IgD-negative memory B cell (primary cell): ENCODE results near the gene NOS1. TPM values are rescaled to one million over a fixed set of nuclear protein-coding genes. Genes with fewer than 3 reads are reported as not detected.
A peak's percentile ranks its signal among the peaks of the same experiment; 100 is the strongest.

Experiments used
- H3K27ac Mint-ChIP-seq, 3 donors: one replicate each; pipeline ENCODE4 v1.8.0; 2020 to 2022; ENCODE audit warnings: mild to moderate bottlenecking in 3 of 3, mixed read lengths in 3 of 3, moderate library complexity in 1 of 3
- H3K27me3 Mint-ChIP-seq: one replicate; pipeline ENCODE4 v1.8.0; 2021; ENCODE audit warnings: mixed read lengths
- H3K36me3 Mint-ChIP-seq: one replicate; pipeline ENCODE4 v1.8.0; 2020; ENCODE audit warnings: mild to moderate bottlenecking, mixed read lengths
- H3K4me1 Mint-ChIP-seq, 3 donors: one replicate each; pipeline ENCODE4 v1.8.0; 2020 to 2022; ENCODE audit warnings: mixed read lengths in 3 of 3, mild to moderate bottlenecking in 1 of 3
- H3K4me3 Mint-ChIP-seq, 4 donors: one replicate each; pipeline ENCODE4 v1.8.0; 2020 to 2022; ENCODE audit warnings: mild to moderate bottlenecking in 4 of 4, mixed read lengths in 4 of 4, moderate library complexity in 3 of 4
- H3K9me3 Mint-ChIP-seq, 3 donors: one replicate each; pipeline ENCODE4 v1.8.0; 2020 to 2021; ENCODE audit warnings: mixed read lengths in 3 of 3, mild to moderate bottlenecking in 1 of 3
- polyA plus RNA-seq: library from polyadenylated mRNA; unstranded; fragments of 300-500 nt; fragmentation: Illumina TruSeq; gene quantifications from one replicate; pipeline ENCODE4 v1.2.3, GENCODE V29; 2021

NOS1 gene
- polyA plus RNA-seq, 1 donor from 2014 or later, result not detected

- peaks cover 2% of the 10 kb centered on the region for H3K36me3 Mint-ChIP-seq
- peak overlapping the region in 1 of 3 donors; percentile 85 for H3K27ac Mint-ChIP-seq
- no peaks in the 10 kb centered on the region for H3K4me1 Mint-ChIP-seq
- H3K27me3 Mint-ChIP-seq, result no peaks in the 10 kb centered on the region
- no peak overlapping the region for H3K4me3 Mint-ChIP-seq
- H3K9me3 Mint-ChIP-seq, result no peaks in the 10 kb centered on the region
Measured at GRCh38 chr12:117162167-117162539, 199.3 kb downstream of the NOS1 start.

- Mint-ChIP-seq H3K9me3 (no peaks in the 10 kb centered on the region), H3K36me3 (peaks cover 2% of the 10 kb centered on the region), H3K4me1 (no peaks in the 10 kb centered on the region), H3K27ac (peak overlapping the region in 1 of 3 donors; percentile 85), H3K27me3 (no peaks in the 10 kb centered on the region), H3K4me3 (peak overlapping the region in 3 of 4 donors; percentile 21 to 73 (median 54))
Measured at GRCh38 chr12:117161460-117162166, 199.8 kb downstream of the NOS1 start.

DNA sequence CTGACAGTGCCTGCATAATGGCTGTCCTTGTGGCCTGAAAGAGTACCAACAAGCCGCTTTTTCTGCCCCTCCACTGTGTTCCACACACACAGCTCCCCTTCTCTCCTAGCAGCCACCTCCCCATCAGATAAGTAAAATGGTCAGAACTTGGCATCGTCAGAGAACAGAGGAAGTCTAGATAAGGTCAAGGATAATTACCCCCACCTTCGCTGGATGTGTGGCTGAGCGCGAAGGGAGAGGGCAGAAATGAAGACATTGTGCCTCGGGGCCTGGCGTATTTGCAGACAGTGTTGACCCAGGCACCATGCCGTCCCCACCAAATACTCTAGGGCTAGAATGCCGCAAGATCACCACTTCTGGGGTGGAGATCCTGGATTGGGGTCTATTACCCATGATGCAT lies 201.8 kb downstream of the NOS1 start:
- Mint-ChIP-seq H3K27ac (peak overlapping the region in 1 of 3 donors; percentile 43), H3K4me3 (no peak overlapping the region), H3K4me1 (peaks cover 0 to 2% (median 0%) of the 10 kb centered on the region in 3 donors), H3K36me3 (peaks cover 2% of the 10 kb centered on the region), H3K9me3 (no peaks in the 10 kb centered on the region), H3K27me3 (no peaks in the 10 kb centered on the region)

DNA sequence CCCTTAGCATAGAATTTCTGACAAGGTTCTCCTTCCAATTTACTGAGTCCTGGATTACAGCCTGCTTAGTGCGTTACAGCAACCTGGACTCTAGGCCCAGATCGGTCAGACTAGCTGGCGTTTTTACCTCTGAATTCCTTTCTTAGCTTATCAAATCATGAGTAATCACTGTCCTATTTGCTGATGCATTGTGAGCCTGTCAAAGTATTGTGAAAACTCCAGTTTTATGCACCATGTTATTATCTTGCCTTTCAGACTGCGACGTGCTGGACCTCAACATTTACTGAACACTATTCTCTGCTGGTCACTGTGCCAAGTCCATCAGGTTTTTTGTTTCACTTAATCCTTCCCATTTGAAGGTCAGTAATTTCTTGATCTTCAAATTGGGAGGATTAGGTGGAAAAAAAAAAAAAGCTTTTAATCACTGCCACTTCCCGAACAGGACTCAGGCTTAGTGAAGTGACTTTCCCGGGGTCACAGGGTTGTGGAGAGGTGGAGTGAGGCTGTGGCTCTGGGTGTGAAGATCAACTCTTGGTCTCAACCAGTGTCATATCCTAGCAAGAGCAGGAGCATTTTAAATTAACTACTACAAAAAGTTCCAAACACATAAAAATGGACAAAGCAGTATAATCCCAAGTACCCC lies 202.4 kb downstream of the NOS1 start:
- H3K9me3 Mint-ChIP-seq, result no peaks in the 10 kb centered on the region
- H3K27ac Mint-ChIP-seq, result peak overlapping the region in 2 of 3 donors; percentile 43 to 85
- H3K36me3 Mint-ChIP-seq, result peaks cover 2% of the 10 kb centered on the region
- H3K4me3 Mint-ChIP-seq, result no peak overlapping the region
- no peaks in the 10 kb centered on the region for H3K27me3 Mint-ChIP-seq
- peaks cover 0 to 2% (median 0%) of the 10 kb centered on the region in 3 donors for H3K4me1 Mint-ChIP-seq

Other genes starting within 250 kb of the NOS1 start
- gene FBXO21, start 171.2 kb downstream of the NOS1 start, polyA plus RNA-seq, result 43.3 TPM